AG09309 (cell line): ENCODE measurements around the gene PTPRE.

ENCODE experiments used
- DNase-seq: peaks from one replicate; pipeline ENCODE4 v3.0.0-alpha.2; 2010; ENCODE audit warnings: low read depth
- H3K4me3 ChIP-seq: 2 replicates; pipeline ENCODE4 v1.5.1; 2011; ENCODE audit warnings: mild to moderate bottlenecking, low read depth, low read length, moderate library complexity; ENCODE audit not compliant: control insufficient read depth
- CTCF ChIP-seq: IDR thresholded peaks from 2 replicates; pipeline ENCODE4 v1.5.1; 2011; ENCODE audit warnings: mild to moderate bottlenecking, low read depth, low read length, inconsistent platforms; ENCODE audit not compliant: insufficient read depth, control insufficient read depth; ENCODE audit errors: missing control alignments

The PTPRE gene

GRCh38 chr10:128009372-128010126 is 102.6 kb downstream of the PTPRE start:
- TF ChIP-seq CTCF = no peak
- DNase-seq = no peak
- no peak overlapping the region for H3K4me3 ChIP-seq

- TF ChIP-seq CTCF = peak; percentile 99
- H3K4me3 ChIP-seq = no peak overlapping the region
- no peak for DNase-seq
Observed at GRCh38 chr10:128011059-128011979, 104.4 kb downstream of the PTPRE start.

GRCh38 chr10:128013626-128014025 is 106.7 kb downstream of the PTPRE start:
- no peak overlapping the region for H3K4me3 ChIP-seq
- no peak for DNase-seq
- TF ChIP-seq CTCF = no peak

- DNase-seq = no peak
- TF ChIP-seq CTCF = no peak
Observed at GRCh38 chr10:128014236-128014635, 107.3 kb downstream of the PTPRE start.

GRCh38 chr10:128016423-128017060 is 109.6 kb downstream of the PTPRE start:
- no peak for DNase-seq
- no peak for TF ChIP-seq CTCF
- H3K4me3 ChIP-seq = no peak overlapping the region

More at GRCh38 chr10:128014236-128014635, 107.3 kb downstream of the PTPRE start:
- no peak overlapping the region for H3K4me3 ChIP-seq

GRCh38 chr10:128017822-128018221 is 110.9 kb downstream of the PTPRE start:
- no peak for TF ChIP-seq CTCF
- H3K4me3 ChIP-seq = no peak overlapping the region
- DNase-seq = no peak
